Loucy (cell line): Measurements from ENCODE around the gene FYB2.

Source experiments
- H2AFZ ChIP-seq: fragments of 200-600 bp; sonication (generic); 2 replicates; pipeline ENCODE4 v1.6.0; 2016; ENCODE audit warnings: antibody characterized with exemption, mild to moderate bottlenecking, low read length, moderate library complexity
- H3F3A ChIP-seq: fragments of 200-600 bp; 2 replicates; pipeline ENCODE4 v1.6.0; 2016; ENCODE audit warnings: antibody characterized with exemption, low read depth, mild to moderate bottlenecking
- H3K27me3 ChIP-seq: fragments of 200-600 bp; sonication (generic); 2 replicates; pipeline ENCODE4 v1.6.1; 2014; ENCODE audit warnings: low read length, mild to moderate bottlenecking; ENCODE audit not compliant: insufficient read depth, poor library complexity, severe bottlenecking
- H3K36me3 ChIP-seq: fragments of 200-600 bp; sonication (generic); 2 replicates; pipeline ENCODE4 v1.6.1; 2016; ENCODE audit warnings: low read length; ENCODE audit not compliant: insufficient read depth
- H3K4me1 ChIP-seq: fragments of 200-600 bp; sonication (generic); 2 replicates; pipeline ENCODE4 v1.5.1; 2014; ENCODE audit warnings: low read length, mild to moderate bottlenecking; ENCODE audit not compliant: insufficient read depth, poor library complexity, severe bottlenecking
- H3K4me2 ChIP-seq: fragments of 200-600 bp; sonication (generic); 2 replicates; pipeline ENCODE4 v1.6.0; 2014; ENCODE audit warnings: antibody characterized with exemption, low read length, low read depth, mild to moderate bottlenecking; ENCODE audit not compliant: poor library complexity, severe bottlenecking
- H3K4me3 ChIP-seq: fragments of 200-600 bp; sonication (generic); 2 replicates; pipeline ENCODE4 v1.5.1; 2014; ENCODE audit warnings: low read length, mild to moderate bottlenecking, mixed read lengths; ENCODE audit not compliant: poor library complexity, severe bottlenecking
- H3K79me2 ChIP-seq: fragments of 200-600 bp; sonication (generic); 2 replicates; pipeline ENCODE4 v1.6.1; 2014; ENCODE audit warnings: low read length; ENCODE audit not compliant: insufficient read depth
- H3K9ac ChIP-seq: fragments of 200-600 bp; sonication (generic); 2 replicates; pipeline ENCODE4 v1.6.0; 2014; ENCODE audit warnings: mild to moderate bottlenecking, low read depth, low read length, moderate library complexity; ENCODE audit not compliant: poor library complexity, severe bottlenecking
- H3K9me2 ChIP-seq: fragments of 200-600 bp; sonication (generic); replicated peaks from 2 replicates; pipeline ENCODE4 v1.6.1; 2016; ENCODE audit warnings: low read depth, low read length, mixed read lengths
- H3K9me3 ChIP-seq: fragments of 200-600 bp; sonication (generic); 2 replicates; pipeline ENCODE4 v1.6.1; 2014; ENCODE audit warnings: mild to moderate bottlenecking, antibody characterized with exemption, low read length, low read depth; ENCODE audit not compliant: insufficient read depth
- H4K20me1 ChIP-seq: fragments of 200-600 bp; sonication (generic); 2 replicates; pipeline ENCODE4 v1.6.0; 2014; ENCODE audit warnings: antibody characterized with exemption, low read length, mild to moderate bottlenecking; ENCODE audit not compliant: insufficient read depth, poor library complexity, severe bottlenecking
- CTCF ChIP-seq: fragments of 200-600 bp; sonication (generic); conservative IDR thresholded peaks from 2 replicates; pipeline ENCODE4 v1.5.1; 2014; ENCODE audit warnings: mild to moderate bottlenecking, antibody characterized with exemption, low read length
- EZH2phosphoT487 ChIP-seq: fragments of 200-600 bp; IDR thresholded peaks from 2 replicates; pipeline ENCODE4 v1.6.1; 2018; ENCODE audit warnings: antibody characterized with exemption, mild to moderate bottlenecking, moderate library complexity, borderline replicate concordance

The FYB2 gene

GRCh38 chr1:56854521-56855099 is 35.4 kb upstream of the FYB2 start, which contains the start of gene C8A:
Gene C8A (plus strand): TSS chr1:56854797. CDS start chr1:56854902, 105 bp downstream.
- H3K9ac ChIP-seq: no peak within 1 kb of the TSS
- H4K20me1 ChIP-seq: no peaks in the 10 kb centered on the region
- H3K79me2 ChIP-seq: no peaks in the 10 kb centered on the region
- no peak within 1 kb of the TSS for H2AFZ ChIP-seq
- TF ChIP-seq CTCF: no peak
- no peak for TF ChIP-seq EZH2phosphoT487
- no peak within 1 kb of the TSS for H3K4me3 ChIP-seq
- H3K27me3 ChIP-seq: no peaks in the 10 kb centered on the region
- no peaks in the 10 kb centered on the region for H3K36me3 ChIP-seq
- H3K4me2 ChIP-seq: no peak within 1 kb of the TSS
- H3K9me2 ChIP-seq: no peaks in the 10 kb centered on the region; the same call in 1 of the 2 replicates
- no peaks in the 10 kb centered on the region for H3K4me1 ChIP-seq
- H3F3A ChIP-seq: no peaks in the 10 kb centered on the region
- H3K9me3 ChIP-seq: no peaks in the 10 kb centered on the region

- no peak overlapping the region for H3K9ac ChIP-seq
- H3K9me3 ChIP-seq: no peaks in the 10 kb centered on the region
- no peaks in the 10 kb centered on the region for H3K27me3 ChIP-seq
- no peak overlapping the region for H3K4me2 ChIP-seq
- H3K36me3 ChIP-seq: no peaks in the 10 kb centered on the region
- no peak overlapping the region for H3K4me3 ChIP-seq
- H4K20me1 ChIP-seq: no peaks in the 10 kb centered on the region
- TF ChIP-seq CTCF (no peak), EZH2phosphoT487 (no peak)
- no peaks in the 10 kb centered on the region for H3K9me2 ChIP-seq
- H3K4me1 ChIP-seq: no peaks in the 10 kb centered on the region
- no peaks in the 10 kb centered on the region for H3K79me2 ChIP-seq
- H2AFZ ChIP-seq: no peak overlapping the region
- no peaks in the 10 kb centered on the region for H3F3A ChIP-seq
These were observed 33.3 kb upstream of the FYB2 start for GRCh38 chr1:56852476-56852875.

- no peak overlapping the region for H3K4me2 ChIP-seq
- no peaks in the 10 kb centered on the region for H4K20me1 ChIP-seq
- no peak overlapping the region for H3K9ac ChIP-seq
- H3K4me3 ChIP-seq: no peak overlapping the region
- H3K4me1 ChIP-seq: no peaks in the 10 kb centered on the region
- no peaks in the 10 kb centered on the region for H3K36me3 ChIP-seq
- TF ChIP-seq EZH2phosphoT487 (no peak), CTCF (no peak)
- H3K9me2 ChIP-seq: no peaks in the 10 kb centered on the region
- no peak overlapping the region for H2AFZ ChIP-seq
- no peaks in the 10 kb centered on the region for H3K79me2 ChIP-seq
- no peaks in the 10 kb centered on the region for H3F3A ChIP-seq
- no peaks in the 10 kb centered on the region for H3K9me3 ChIP-seq
- no peaks in the 10 kb centered on the region for H3K27me3 ChIP-seq
These were observed 31.7 kb upstream of the FYB2 start for GRCh38 chr1:56850922-56851321.
